ENCODE data around the gene SLC43A1. TPM values are rescaled to one million over a fixed set of nuclear protein-coding genes. Genes with fewer than 3 reads are reported as not detected.
A peak's percentile ranks its signal among the peaks of the same experiment; 100 is the strongest.

Gene SLC43A1
- total RNA-seq, 4 donors from 2014 or later, result 1.8 to 11.4 (median 4.1) TPM

- WGBS, 2 donors, result 35 to 50% methylated on average over 7 to 10 of the region's 11 CpGs
- TF ChIP-seq CTCF (IDR thresholded peaks at IDR 0.05), result no peak
- no peak for TF ChIP-seq POLR2A (IDR thresholded peaks at IDR 0.05)
- no peak for DNase-seq
- Histone ChIP-seq H3K4me1 (peaks cover 22 to 51% (median 23%) of the 10 kb centered on the region in 3 donors), H3K4me3 (no peak overlapping the region), H3K27me3 (peaks cover 4 to 75% (median 7%) of the 10 kb centered on the region in 4 donors), H3K36me3 (no peaks in the 10 kb centered on the region), H3K9me3 (no peaks in the 10 kb centered on the region), H3K27ac (no peak overlapping the region)
- intact Hi-C loops (cut with DNase I), result loop anchor here (10.0 kb wide), 1 partner anchor 133 kb away; no protein-coding TSS in a partner anchor
Observed at GRCh38 chr11:57477507-57478189, 37.9 kb downstream of the SLC43A1 start.

DNA sequence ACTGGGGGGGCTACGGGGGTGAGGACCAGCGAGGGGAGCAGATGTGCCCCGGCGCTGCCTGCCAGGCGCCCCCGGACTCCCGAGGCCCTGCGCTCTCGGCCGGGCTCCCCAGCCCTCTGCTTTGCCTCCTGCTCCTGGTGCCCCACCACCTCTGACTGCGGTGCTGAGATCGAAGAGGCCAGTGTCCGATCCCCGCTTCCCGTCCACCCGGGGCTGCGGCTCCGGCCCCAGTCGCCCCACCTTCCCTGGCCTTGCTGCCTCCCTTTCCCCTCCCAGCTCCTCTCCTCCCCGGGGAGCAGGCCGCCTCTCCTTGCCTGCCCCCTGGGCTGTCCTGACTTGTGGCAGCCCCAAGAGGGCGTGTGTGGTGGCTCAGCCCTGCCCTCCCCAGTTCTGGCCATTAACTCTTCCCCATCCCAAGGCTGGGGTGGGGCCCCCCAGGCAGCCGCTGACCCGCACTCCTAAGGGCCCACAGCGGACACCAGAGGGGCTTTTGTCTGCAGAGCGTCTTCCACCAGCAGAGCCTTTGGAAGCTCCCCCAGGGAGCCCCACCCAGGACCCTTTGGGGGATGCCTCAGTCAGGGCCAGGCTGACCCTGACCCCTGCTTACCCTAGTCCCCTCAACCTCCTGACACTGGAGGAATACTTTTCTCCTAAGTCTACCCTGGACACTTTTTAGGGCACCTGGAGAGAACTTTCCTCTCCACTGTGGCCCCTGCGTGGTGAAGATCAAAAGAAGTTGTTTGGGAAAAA lies 38.6 kb downstream of the SLC43A1 start:
- intact Hi-C loops (cut with DNase I), result loop anchor here (10.0 kb wide), 1 partner anchor 132 kb away; no protein-coding TSS in a partner anchor
- Histone ChIP-seq H3K27ac (peak overlapping the region in 3 of 4 donors; percentile 2 to 21 (median 9)), H3K9me3 (no peaks in the 10 kb centered on the region), H3K27me3 (peaks cover 0 to 68% (median 2%) of the 10 kb centered on the region in 4 donors), H3K4me1 (peaks cover 16 to 44% (median 19%) of the 10 kb centered on the region in 3 donors), H3K4me3 (peak overlapping the region; percentile 36 to 64 (median 48)), H3K36me3 (no peaks in the 10 kb centered on the region)
- DNase-seq, result no peak
- TF ChIP-seq POLR2A (IDR thresholded peaks at IDR 0.05) (peak in 1 of 4 donors; percentile 6), CTCF (IDR thresholded peaks at IDR 0.05) (peak in 5 of 6 experiments; percentile 22 to 49 (median 28))
- WGBS, 2 donors, result 16 to 25% methylated on average over 2 to 13 of the region's 27 CpGs

- intact Hi-C loops (cut with DNase I), result loop anchor here (10.0 kb wide), 1 partner anchor 131 kb away; no protein-coding TSS in a partner anchor
- Histone ChIP-seq H3K27me3 (peaks cover 0 to 60% (median 0%) of the 10 kb centered on the region in 4 donors), H3K4me3 (peak overlapping the region; percentile 36 to 64 (median 48)), H3K27ac (peak overlapping the region in 3 of 4 donors; percentile 2 to 21 (median 9)), H3K4me1 (peaks cover 16 to 43% (median 19%) of the 10 kb centered on the region in 3 donors), H3K9me3 (no peaks in the 10 kb centered on the region), H3K36me3 (no peaks in the 10 kb centered on the region)
- no peak for TF ChIP-seq CTCF (IDR thresholded peaks at IDR 0.05)
- no peak for TF ChIP-seq POLR2A (IDR thresholded peaks at IDR 0.05)
- DNase-seq, result no peak
- 5 to 6% methylated on average over 8 to 17 of the region's 80 CpGs for WGBS, 2 donors
Observed at GRCh38 chr11:57476047-57476756, 39.3 kb downstream of the SLC43A1 start.

GRCh38 chr11:57475671-57476046 lies 39.8 kb downstream of the SLC43A1 start:
- H3K36me3 ChIP-seq, result no peaks in the 10 kb centered on the region
- H3K4me1 ChIP-seq, result peaks cover 16 to 43% (median 19%) of the 10 kb centered on the region in 3 donors
- TF ChIP-seq CTCF (IDR thresholded peaks at IDR 0.05) (no peak), POLR2A (IDR thresholded peaks at IDR 0.05) (no peak)
- H3K27ac ChIP-seq, result no peak overlapping the region
- WGBS, 2 donors, result 20 to 55% methylated on average over 1 to 5 of the region's 5 CpGs
- no peak for DNase-seq
- no peaks in the 10 kb centered on the region for H3K9me3 ChIP-seq
- peaks cover 0 to 55% (median 0%) of the 10 kb centered on the region in 4 donors for H3K27me3 ChIP-seq
- H3K4me3 ChIP-seq, result peak overlapping the region in 3 of 4 donors; percentile 43 to 64 (median 53)
- intact Hi-C loops (cut with DNase I), result loop anchor here (10.0 kb wide), 1 partner anchor 131 kb away; no protein-coding TSS in a partner anchor

Measured in esophagus squamous epithelium (tissue), 5 donors.